MM.1S (cell line): ENCODE data around the gene VCP.

Experiments used
- CTCF ChIP-seq: fragments of 300-600 bp; sonication (generic); IDR thresholded peaks from 2 replicates; pipeline ENCODE4 v1.5.1; 2016; ENCODE audit warnings: antibody characterized with exemption, low read length, mixed read lengths
- EZH2 ChIP-seq: fragments of 300-600 bp; sonication (generic); optimal IDR thresholded peaks from 2 replicates; pipeline ENCODE3; 2017; ENCODE audit warnings: low read depth, mild to moderate bottlenecking, antibody characterized with exemption, low read length, mixed read lengths
- EZH2phosphoT487 ChIP-seq: fragments of 300-600 bp; sonication (generic); IDR thresholded peaks from 2 replicates; pipeline ENCODE4 v1.6.1; 2018; ENCODE audit warnings: antibody characterized with exemption, low read length

GRCh38 chr9:35074141-35074540 lies 1.7 kb upstream of the VCP start:
- TF ChIP-seq CTCF: no peak
- no peak for TF ChIP-seq EZH2
- no peak for TF ChIP-seq EZH2phosphoT487
